ENCODE results near the gene FH.

Gene FH

DNA sequence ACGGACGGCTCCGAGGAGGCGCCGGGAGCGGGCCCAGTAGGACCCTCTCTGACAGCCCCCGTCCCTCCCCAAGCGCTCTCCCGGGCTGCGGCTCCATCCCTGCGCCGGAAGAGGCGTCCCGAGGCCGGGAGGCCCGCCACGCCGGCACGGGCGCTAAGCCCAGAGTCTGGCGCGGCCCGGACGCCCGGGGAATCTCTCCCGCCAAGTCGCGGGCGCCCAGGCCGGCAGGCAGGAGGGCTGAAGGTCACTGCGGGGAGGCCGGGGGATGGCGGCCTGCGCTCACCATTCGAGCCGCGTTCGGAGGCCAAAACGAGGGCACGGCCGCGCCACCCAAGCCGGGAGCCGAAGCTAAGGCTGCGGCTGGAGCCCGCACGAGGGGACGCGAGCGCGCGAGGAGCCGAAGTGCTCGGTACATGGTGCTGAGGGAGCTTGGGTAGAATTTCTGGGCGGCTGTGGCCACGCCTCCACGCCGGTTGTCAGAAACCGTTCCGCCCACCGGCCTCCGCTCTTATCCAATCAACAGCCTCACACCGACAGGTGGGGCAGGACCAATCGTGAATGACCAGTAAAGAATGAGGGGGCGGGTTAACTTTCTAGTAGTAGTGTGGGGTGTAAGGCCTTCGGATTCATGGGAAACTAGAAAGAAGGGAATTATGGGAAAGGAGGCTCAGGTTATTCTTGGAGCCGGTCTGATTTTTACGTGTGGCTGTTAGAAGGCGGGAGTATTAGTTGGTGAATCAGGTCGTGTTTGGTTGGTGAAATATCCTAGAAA is at the start of gene FH:
TSS of gene FH (minus strand) at position 448 of the 772 bp plus-strand sequence. CDS start at position 415, 33 bp downstream.
- peak; percentile 97 for DNase-seq

DNA sequence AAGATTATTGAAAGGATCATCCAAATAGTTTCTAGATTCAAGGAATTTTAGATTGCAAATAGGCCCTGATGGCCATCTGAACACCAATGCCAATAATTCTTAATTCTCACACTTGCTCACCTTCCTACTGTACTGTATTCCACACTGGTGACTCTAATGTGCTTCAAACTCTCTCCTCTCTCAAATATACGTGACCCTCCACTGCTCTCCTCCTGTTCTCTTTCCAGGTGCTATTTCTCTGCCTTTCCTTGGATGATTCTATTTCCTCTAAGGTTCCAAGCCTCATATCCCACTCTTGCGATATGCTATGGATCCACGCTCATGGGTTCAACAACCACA is 41.3 kb upstream of the FH start:
- DNase-seq: no peak

DNA sequence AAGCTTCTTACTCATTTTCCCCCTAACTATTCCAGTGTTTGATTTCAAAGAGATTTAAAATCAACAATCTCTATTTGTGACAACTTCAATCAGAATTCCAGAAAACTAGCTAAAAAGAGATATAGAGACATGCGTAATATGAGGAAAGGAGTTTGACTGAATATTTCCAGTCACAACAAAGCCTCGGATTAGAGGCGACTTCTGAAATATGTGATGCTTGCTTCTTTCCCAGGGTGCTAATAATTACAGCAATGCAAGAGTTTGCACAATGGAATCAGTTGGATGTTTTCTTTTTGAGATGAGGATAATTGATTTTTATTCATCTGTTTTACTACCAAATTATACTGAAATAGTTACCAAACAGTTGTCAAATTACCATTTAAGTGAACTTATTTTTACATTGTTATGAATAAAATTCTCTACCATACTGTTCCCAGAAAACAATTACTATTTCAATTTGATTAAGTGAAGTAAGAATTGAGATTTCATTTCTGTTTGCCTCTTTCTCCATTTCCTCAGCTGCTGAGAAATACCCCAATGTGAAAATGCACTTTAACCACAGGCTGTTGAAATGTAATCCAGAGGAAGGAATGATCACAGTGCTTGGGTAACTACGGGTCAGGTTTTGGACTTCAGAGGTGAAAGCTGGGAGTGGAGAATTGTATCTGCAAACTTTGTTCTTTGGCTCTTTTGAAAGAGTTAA is 40.7 kb upstream of the FH start:
- DNase-seq: no peak

DNA sequence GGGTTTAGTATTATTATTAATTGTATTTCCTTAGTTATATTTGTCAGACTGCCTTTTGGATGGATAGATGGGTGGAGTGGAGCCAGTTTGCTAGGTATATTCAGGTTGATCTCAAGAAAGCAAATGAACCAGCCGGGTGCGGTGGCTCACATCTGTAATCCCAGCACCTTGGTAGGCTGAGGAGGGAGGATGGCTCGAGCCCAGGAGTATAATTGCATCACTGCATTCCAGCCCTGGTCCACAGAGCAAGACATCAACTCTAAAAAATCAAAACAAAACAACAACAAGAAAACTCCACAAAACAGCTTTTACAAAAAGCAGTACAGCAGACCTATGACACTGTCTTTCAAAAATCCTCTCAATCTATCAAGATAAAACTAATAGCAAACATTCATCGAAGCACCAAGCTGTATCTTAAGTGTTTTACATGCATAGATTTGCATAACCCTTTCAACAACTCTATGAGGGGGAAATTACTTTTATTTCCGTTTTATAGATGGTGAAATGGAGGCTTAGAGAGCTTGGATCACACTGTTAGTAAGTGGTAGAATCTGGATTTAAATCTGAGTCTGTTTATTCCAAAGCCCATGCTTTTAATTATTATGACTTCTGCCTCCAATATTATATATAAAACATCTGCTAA is 38.1 kb upstream of the FH start:
- no peak for DNase-seq

DNA sequence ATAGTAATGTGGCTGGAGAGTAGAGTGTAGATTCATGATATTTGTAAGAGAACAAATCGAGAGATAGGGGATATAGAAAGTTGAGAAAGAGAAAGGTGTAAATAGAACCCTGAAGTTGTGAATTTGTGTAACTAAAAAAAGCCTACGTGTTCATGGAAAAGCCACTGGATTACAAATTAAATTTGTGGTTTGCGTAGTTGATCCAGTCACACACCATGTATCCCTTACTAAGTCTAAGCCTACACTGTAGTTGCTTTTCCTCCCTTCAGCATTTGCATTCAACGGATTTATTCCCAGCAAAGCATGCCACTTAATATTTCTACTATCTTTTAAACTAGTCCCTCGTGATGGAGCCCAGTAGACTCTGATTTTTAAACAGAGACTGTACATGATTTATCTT is 37.5 kb upstream of the FH start:
- no peak for DNase-seq

DNA sequence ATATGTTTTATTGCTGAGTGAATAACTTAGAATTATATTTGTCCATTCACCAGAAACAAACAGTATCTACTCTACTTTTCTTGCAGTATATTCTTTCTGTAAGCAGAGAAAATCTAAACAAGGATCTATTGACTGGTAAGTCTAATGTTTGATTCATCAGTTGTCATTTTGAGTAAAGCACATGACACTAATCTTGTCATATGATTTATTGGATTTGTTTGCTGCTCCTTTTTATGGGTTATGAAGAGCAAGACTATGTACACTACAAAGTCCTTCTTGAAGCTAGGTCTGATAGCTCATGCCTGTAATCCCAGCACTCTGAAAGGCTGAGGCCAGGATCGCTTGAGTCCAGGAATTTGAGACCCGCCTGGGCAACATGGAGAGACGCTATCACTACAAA is 36.0 kb upstream of the FH start:
- no peak for DNase-seq

DNA sequence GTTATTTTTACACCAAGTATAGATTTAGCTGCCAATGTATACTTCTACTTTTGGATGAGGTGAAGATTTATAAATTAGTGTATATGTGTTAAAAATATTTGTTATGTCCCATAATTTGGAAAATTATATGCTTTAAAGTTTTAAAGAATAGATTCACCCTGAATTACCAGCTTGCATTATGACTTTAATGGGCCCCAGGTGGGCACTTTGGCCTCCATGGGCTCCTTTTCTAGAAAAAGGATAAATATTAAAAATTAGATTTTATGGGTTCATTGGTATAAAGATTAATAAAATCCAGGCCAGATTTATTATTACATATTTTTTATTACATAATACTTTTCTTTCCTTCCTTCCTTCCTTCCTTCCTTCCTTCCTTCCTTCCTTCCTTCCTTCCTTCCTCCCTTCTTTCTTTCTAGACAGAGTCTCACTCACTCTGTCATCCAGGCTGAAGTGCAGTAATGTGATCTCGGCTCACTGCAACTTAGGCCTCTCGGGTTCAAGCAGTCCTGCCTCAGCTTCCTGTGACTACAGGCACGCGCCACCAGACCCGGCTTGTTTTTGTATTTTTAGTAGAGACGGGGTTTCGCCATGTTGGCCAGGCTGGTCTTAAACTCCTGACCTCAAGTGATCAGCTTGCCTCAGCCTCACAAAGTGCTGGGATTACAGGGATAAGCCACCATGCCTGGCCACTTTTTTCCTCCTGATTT is 34.5 kb upstream of the FH start:
- DNase-seq: no peak

DNA sequence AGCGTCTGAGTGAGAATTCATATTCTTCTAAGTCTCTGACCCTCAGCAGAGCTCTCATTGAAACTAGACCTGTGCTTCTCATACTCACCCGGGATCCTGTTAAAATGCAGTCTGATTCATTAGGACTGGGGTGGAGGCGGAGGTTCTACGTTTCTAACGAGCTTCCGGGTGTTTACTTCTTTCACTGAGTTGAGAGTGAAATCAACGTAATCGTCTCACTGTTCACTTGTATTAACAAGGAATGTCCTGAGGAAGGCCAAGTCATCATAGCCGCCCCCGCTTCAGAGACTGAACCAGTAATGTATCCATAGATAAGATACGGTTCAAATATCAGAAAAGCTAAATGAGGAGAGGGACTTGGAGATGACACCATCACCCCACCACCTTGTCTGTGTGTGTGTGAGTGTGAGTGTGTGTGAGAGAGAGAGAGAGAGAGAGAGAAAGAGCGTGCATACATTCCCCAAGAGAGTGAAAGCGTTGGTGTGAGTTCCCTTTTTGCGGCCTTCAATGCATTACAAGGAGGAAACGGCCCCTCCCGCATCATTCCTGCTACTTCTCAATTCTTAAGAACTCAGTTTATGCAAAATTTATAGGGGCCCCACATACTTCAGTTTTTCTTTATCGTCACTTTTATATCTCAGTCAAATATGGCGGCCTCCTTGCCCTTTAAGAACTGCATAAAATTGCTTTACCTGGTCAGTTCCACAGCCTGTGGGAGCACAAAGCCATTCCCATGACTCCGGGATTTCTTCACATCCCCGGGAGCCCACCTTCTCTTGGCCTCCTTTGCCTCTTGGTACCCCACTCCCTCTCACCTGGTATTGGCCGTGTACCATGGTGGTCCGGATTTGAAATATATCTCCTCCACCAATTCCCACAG is 32.4 kb upstream of the FH start:
- no peak for DNase-seq

DNA sequence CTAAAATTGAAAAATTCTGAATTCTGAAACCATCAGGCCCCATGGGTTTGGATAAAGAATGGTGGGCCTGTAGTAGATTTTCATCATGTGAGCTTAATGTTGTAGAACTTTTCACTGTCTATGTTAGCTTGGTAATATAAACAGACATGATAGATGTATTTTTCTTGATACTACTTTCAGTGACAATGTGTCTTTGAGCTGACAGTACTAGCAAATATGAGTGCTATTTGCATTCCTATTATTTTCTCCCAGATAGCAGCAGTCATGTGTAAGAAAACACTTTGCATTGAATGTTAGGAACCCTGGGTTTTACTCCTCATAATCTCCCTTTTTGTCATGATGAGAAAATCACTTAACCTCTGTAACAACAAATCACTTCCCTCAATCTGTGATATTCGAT is 30.8 kb upstream of the FH start:
- DNase-seq: no peak

DNA sequence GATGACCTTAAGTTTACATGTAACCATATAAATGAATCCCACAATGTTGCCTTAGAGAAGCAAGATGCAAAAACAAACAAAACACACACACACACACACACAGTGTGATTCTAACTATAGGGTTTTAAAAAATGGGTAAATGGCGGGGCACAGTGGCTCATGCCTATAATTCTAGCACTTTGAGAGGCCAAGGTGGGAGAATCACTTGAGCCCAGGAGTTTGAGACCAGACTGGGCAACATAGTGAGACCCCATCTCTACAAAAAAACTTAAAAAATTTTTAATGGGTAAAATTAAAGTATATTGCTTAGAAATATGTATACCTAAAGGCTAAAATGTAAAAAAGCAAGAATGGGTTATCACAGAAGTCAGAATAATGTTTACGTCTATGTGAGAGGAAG is 28.5 kb upstream of the FH start:
- DNase-seq: no peak

DNA sequence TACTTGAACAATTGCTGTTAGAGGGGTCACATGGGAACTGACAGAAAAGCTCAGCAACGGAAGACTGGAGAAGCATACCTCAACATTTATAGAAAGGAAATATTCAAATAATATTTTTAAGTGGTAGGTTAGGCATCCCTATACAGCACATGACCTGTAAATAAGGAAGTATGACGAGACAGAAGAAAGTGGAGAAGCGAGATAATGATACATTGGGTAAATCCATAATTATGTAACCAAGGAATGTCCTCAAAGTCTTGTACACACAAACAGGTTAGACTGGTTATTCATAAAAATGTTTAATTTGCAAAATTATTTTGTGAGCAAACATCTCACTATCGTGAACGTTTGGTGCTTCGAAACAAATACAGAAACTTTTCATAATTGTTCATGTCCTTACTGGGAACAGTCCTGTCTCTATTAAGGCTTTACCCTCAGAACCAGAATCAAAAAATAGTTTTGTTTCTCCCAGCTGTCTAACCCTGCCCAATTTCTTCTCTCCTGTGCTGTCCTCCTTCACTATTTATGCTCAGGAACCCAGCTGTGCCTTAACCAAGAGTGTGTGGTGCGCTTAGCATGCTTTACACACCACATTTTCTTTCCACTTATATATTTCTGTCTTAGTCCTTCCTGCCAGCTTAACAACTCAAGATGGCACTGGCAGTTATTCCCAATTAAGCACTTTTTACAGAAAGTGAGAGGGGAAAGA is 22.8 kb upstream of the FH start:
- DNase-seq: no peak

DNA sequence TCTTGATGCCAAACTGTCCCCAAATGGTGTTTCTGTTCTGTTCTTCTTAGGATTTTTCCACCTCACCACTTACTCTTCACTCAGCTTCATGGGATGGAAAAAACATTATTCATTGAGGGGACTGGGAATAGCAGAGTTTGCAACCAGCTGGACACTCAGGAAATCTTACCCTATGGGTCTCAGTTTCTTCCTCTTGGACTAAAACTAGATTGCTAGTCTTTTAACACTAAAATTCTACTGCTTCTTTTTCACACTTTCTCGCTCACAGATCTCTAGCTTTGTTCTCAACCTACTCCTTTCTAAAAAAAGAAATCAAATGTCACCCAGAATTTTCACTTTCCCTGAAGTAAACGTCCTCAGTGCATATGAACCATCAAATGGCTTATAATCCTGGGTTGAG is 17.4 kb upstream of the FH start:
- no peak for DNase-seq

DNA sequence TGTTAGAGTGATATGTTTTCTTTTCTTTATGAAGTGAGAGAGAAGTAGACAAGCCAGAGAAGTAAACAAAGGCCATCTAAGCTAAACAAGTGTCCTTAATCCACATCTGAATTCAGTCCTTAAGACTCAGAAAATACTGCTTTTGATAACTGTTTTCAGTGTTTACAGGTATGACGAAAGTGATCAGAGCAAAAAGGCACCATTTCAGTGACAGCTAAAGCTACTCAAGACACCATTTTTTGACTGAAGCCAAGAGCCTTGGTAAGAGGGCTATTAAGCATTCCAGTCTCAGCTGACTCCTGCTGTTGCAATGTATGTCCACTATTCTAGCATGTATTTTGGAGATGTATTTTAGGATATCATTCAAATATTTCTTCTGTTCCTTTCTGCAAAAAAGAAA is 16.7 kb upstream of the FH start:
- no peak for DNase-seq

DNA sequence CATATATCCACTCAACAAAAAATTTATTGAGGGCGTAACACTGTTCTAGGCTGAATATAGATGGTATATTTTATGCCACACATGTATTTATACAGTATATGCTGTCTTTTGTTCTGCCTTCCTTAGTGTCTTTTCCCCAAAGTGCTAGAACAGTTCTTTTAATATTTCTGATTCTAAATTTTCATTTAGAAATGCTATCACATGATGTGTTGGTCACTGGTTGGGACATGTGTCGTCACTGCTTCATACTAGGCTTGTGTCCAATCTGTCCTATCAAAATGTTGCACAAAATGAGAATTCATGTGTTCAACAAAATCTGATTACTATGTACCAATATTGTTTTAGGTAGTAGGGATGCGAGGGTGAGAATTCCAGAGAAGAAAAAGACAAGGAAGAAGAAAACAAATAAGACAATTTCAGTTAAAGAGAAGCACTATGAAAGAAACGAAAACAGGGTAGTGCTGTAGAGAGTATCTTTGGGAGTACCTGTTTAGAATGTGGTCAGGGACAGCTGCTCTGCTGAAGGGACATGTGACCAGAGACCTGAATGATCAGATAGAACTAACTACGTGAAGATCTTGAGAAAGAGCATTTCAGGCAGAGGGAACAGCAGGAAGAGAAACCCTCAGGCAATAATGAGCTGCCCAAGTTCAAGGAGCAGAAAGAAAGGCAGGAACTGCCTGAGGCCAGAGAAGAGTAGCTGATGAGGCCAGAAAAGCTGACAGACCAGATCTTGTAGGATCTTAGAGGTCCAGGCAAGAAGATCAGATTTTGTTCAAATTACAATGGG is 14.0 kb upstream of the FH start:
- DNase-seq: no peak

DNA sequence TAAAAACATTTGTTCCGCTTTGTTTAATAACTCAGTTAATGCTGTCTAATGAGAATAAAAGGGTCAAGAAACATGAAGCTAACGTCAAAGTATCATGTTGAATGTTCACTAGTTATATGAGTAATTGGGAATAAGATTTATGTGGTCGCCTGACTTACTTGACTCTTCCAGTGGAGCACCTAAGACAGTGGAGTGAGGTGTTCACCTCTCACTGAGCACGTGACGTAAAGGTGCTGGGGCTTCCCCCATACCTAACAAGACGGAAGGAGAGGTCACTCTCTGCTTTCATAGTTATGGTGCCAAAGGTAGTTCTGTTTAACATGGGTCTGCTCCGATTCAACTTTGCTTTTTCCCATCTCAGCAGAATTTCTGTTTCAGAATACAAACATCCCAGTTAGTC is 13.3 kb upstream of the FH start:
- no peak for DNase-seq

DNA sequence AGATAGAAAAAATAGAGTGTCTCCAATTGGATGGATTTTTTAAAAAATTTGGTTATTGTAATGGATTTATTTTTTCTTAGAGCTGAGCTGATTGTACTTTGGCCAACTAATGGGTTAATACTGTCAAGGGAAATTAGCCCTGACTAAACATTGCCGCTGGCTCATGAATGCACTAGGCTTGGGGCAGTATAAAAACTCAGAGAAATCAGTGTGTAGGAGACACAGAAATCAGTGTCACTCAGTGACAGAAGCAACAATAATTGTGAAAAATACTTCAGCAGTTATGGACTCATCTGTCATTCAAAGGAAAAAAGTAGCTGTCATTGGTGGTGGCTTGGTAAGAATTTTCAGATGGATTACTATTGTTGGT is 12.6 kb upstream of the FH start, which contains the start of gene KMO:
TSS of gene KMO (plus strand) at position 217 of the 370 bp plus-strand sequence. CDS start at position 284, 67 bp downstream.
- no peak for DNase-seq

DNA sequence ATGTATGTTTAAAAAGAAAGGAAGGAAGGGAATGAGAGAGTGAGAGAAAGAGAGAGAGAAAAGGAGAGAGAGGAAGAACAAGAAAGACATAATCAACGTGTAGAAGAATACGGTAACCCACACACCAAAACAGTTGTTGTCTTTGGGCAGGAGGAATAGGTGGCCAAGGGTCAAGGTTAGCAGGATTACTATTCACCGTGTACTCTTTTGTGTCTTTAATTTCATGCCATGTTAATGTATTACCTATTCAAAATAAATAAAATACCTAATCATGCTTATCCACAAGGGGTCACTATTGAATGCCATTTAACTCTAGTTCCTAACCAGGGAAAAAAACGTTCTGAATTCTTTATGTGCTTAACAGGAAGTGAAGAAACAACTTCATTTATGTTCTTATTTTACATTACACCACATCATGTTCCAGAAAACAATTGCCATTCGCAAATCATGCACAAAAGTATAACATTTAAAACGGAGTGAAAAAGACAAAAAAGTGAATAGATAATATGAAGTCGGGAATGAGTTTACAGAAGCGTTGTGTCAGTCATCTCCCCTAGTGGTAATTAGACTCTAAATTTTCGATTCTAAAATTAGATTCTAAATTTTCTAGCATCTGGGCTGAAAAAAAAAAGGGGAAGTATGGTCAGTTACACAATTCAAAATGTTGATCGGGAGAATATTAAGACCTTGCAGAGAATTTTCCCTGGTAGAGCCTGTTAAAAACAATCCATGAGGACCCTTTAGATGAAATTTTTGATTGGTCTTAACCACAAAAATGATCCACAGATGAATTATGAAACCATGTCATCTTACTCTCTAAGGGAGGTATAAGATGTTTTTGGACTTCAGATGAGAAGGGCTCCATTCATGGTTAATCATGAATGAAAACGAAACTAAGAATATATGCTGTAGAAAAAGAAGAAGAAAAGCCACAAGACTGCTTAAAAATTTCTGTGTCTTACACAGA is 11.9 kb upstream of the FH start:
- peak; percentile 71 for DNase-seq

DNA sequence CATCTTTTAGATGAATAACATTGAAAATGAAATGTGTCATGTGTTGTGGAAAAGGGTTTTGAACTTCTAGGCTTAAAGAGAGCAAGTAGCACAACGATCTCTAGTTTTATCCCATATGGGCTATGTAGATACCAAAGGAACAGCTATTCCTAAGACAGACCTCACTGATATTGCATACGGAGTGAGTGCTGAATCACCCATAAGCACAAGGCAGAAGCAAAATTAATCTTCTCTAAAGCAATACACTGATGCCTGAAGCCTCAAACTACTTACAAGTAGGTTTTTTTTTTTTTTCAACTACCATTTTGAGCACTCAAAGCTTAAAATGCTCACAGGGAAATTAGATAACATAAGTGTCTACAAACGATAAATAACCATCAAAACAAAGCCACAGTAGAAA is 7.6 kb upstream of the FH start:
- DNase-seq: no peak

DNA sequence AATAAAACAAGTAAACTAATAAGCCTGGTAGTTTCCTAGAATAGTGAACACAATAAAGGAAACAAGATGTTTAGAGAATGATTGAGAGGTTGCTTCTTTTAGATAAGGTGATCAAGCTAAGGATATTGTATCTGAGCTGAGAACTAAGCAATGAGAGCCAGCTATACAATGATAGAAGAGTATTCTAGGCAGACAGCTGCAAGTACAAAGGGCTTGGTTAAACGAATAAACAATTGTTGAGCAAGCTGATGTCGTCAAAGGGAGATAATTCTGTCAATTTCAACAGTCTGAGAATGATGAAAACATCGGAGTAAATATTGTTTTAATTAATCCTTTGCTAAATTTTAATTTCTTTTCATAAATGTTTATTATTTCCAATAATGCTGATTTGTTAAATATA is 5.5 kb upstream of the FH start:
- no peak for DNase-seq

DNA sequence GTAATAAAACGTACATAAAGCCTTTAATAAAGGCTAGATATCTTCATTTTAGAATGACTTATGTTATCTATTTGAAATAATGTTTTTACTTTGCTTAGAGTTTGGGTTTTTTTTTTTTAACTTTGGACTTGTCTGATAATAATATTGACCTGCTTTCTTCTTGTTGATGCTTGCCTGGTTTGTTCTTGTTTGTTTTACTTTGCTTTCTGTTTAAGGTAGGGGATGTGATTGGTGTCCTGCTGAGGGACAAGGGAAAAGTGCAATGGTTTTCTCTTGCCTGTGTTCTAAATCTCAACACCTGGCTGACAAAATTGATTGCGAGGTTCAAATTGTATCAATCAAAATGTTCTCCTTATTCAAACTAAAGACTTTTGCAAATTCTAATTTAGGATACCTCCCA is 2.2 kb upstream of the FH start:
- DNase-seq: no peak

Measured in NCI-H2029 treated with DMSO at 0.1 percent for 48 hours (cell line).